ENCODE results near the gene NEXMIF.
"Not testable (repeated sequence)": the region's sequence is repeated elsewhere in the genome, so short reads cannot be mapped to it uniquely, and the experiment has no call there.

NEXMIF gene

GRCh38 chrX:74788545-74789086, 136.6 kb downstream of the NEXMIF start:
- DNase-seq = no peak

- no peak for DNase-seq
Observed at GRCh38 chrX:74784629-74785028, 140.6 kb downstream of the NEXMIF start.

GRCh38 chrX:74781507-74782034, 143.7 kb downstream of the NEXMIF start:
- DNase-seq = no peak

GRCh38 chrX:74779175-74779574, 146.1 kb downstream of the NEXMIF start:
- DNase-seq = no peak

GRCh38 chrX:74774988-74775387, 150.3 kb downstream of the NEXMIF start:
- DNase-seq = no peak

GRCh38 chrX:74736450-74736849, 188.8 kb downstream of the NEXMIF start:
- DNase-seq = no peak

- no peak for DNase-seq
Observed at GRCh38 chrX:74705269-74705668, 220.0 kb downstream of the NEXMIF start.

- DNase-seq = not testable (repeated sequence)
Observed at GRCh38 chrX:74701343-74701742, 223.9 kb downstream of the NEXMIF start.

GRCh38 chrX:74684466-74684865, 240.8 kb downstream of the NEXMIF start:
- no peak for DNase-seq

All from CD4-positive, alpha-beta T cell treated with Interleukin-12 subunit alpha and Interleukin-12 subunit beta, for 1 hour (primary cell).